GM21367 (cell line): Measurements from ENCODE around the gene ENKD1.
A peak's percentile ranks its signal among the peaks of the same experiment; 100 is the strongest.

ENCODE experiments used
- ATAC-seq: cut with Tn5 transposase; IDR thresholded peaks from one replicate; pipeline ENCODE4 v1.9.1; 2021; ENCODE audit not compliant: unreplicated experiment

ENKD1 gene

DNA sequence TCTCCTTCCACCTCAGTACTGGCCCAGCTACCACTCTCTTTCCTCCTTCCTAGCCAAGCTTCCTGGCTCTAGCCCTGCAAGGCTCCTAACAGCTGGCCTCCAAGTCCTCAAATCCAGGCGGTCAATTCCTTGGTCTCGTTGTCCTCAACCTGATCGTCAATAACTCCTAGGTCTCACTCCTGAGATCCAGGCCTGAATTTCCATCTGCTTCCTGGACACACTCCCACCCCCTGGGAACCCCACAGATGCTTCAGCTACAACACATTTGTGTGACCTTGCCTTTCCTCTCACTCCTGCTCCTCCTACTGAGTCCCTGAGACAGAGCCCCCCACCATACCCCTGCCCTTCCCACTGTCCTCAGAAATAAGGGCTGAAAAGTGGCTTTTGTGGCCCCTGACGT is 2.3 kb downstream of the ENKD1 start:
- ATAC-seq: no peak

DNA sequence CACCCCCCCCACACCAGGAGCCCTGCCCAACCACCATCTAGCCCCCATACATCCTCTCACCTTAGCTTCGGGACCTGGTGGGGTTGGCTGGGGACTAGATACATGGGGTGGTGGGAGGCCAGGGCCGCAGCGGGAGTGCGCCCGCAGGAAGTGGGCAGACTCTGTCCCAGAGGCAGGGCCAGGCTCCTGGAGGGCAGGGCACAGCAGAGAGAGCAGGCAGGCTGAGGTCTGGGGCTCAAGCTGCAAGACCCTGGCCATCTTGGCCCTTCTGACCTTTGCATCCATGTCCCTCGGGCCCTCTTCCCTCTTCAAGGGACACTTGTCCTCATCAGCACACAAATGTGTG is 2.7 kb downstream of the ENKD1 start:
- no peak for ATAC-seq

GRCh38 chr16:67663151-67663876 is 3.2 kb downstream of the ENKD1 start:
- no peak for ATAC-seq

DNA sequence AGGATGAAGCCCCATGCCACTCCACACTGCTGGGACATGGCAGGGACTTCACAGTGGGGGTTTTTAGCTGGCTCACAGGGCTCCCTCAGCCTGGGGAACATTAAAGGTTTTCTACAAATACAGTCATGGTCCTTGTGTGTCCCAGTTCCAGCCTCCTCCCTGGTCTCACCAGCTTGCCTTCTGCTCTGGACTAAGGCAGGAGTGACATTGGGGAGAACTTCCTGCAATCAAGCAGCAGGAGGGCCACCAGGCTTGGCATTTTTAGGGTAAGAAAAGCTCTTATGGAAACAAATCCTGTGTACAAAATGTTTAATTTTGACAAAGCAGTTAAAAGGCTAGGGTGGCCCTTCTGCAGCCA is 3.9 kb downstream of the ENKD1 start:
- no peak for ATAC-seq

GRCh38 chr16:67661886-67662652 is 4.5 kb downstream of the ENKD1 start:
- no peak for ATAC-seq

DNA sequence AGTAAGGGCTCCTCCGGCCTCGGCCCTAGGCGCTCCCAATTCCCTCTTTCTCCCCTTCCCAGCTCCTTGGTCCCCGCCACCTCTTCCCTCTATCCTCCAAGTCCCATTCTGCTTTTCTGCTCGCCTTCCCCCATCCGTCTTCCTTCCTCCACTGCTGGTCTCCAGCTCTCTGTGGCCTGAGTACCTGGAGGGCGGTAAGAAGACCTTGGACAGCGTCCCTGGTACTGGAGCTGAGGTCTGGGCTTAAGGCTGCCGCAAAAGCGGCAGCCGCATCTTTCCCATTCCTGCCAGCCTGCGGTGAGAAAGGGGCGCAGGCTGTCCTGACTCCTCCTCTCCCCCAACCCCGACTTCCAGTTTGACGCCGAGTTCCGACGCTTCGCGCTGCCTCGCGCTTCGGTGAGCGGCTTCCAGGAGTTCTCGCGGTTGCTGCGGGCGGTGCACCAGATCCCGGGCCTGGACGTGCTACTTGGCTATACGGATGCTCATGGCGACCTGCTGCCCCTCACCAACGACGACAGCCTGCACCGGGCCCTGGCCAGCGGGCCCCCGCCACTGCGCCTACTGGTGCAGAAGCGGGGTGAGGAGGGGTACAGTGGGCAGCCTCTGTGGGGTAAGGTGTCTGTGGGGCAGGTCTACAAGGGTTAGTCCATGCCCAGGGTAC is 5.3 kb downstream of the ENKD1 start:
- ATAC-seq: no peak

DNA sequence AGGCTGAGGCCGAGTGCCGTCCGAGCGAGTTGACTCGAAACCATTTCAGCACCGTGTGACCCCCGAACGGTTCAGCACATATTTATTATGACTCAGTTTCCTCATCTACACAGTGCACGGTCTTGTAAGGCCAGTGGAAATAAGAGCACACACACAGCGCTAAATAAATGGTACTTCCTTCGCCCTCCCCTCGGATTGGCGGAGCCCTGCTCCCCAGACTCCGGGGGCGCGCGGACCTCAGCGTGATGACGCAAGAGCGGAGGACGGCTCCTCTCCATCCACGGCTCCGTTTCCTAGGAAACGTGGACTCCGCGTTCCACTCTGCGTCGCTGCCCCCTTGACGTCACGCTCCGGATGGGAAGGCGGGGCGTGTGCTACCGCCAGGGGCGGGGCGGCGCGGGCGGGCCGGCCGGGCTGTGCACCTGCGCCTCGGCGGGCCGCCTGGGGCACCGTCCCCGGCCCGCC is 6.0 kb downstream of the ENKD1 start, which contains the start of gene PARD6A:
TSS of gene PARD6A (plus strand) at position 397 of the 465 bp plus-strand sequence. CDS start 79 bp downstream, outside the sequence.
- peak; percentile 70 for ATAC-seq

DNA sequence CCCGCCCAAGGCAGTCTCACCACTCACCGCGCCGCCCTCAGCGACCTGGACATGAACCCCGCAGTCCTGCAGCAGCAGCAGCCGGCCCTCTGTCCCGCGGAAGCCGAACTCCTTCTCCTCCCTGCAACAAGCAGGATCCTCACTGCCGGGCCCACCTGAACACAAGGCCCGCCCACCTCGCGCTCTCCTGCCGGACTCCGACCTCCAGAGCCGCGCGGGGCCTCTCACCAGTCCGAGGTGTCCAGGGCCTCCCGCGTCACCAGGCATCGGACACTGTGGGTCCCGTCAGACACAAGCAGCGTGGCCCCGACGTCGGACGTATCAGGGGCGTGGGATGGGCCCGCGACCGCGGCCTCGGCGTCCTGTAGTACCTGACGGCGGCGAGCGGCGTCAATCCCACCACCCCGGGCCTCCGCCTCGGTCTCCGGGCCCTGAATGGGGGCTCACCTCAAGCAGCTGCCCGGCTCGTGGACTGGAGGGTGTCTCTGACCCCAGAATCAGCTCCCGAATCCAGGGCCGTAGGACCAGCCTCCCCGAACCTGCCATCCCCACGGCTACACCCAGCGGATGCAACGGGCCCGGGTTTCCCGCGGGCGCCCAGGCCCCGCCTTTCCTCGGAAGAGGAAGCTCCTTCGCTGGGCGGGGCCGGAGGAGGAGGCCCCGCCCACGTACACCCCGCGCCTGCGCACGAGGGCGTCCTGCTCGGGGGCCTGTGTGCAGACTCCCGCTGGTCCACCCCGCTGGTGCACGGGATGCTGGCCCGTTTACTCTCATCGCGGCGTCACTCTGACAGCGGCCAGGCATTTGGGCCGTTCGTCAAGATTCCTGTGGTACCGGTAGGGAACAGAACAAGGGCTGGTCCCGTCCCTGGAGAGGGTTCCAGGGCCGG is 6.6 kb downstream of the ENKD1 start, which contains the start of gene ACD:
TSS of gene ACD (minus strand) at position 586 of the 889 bp plus-strand sequence. CDS start at position 546, 40 bp downstream.
- peak; percentile 41 for ATAC-seq

DNA sequence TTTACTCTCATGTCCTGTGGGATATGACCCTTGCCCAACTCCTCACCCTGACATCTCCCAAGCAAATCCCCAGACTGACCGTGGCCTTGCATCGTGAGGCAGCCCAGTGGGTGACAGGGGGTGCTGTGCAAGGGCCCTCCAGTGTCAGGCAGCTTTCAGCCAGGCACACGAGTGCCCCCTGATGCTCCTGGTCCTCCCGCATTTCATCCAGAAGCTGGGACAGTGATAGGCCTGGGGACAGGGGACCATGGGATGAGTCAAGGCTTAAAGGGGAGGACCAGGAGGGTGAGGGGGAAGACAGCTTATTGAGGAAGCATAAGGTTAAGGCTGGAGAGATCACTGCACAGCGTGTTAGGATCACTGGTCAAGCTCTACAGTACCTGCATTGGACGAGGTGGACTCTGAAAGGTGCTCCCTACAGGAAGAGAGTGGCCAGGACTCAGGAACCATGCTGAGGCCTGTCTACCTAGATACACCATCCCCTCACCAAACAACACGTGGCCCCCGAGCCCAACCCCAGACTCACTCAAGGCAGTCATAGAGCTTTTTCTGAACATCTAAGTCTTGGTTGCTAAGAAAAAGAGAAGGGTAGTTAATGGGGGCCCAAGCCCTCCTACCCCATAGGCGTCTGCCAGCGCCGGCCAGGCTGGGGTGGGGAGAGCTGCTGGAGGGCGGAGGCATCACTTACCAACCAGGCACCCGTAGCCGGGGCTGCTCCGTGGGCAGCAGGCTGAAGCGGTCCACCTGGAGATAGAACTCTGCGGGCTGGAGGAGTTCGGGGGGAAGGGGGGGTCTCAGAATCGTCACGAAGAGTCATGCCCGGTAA is 7.5 kb downstream of the ENKD1 start:
- ATAC-seq: no peak

GRCh38 chr16:67657751-67658518 is 8.6 kb downstream of the ENKD1 start:
- no peak for ATAC-seq

- ATAC-seq: no peak
Observed at GRCh38 chr16:67657017-67657608, 9.4 kb downstream of the ENKD1 start.

GRCh38 chr16:67656344-67657016 is 10.1 kb downstream of the ENKD1 start:
- no peak for ATAC-seq

DNA sequence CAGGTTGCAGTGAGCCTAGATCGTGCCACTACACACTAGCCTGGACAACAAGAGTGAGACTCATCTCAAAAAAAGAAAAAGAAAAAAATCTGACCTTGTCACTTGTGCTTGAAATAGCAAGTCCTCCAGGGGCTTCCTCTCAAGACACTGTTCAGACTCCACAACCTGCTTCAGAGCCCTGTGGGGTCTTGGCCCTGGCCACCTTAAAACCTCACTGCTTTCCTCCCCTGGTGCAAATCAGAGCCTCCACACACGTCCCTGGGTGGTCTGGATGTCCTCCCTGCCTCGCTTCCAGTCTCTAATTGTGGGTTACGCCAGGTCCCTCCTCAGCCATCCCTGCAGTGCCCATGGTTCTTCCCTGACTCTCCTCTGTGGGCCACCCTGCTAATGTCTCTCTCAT is 11.2 kb downstream of the ENKD1 start:
- ATAC-seq: no peak

DNA sequence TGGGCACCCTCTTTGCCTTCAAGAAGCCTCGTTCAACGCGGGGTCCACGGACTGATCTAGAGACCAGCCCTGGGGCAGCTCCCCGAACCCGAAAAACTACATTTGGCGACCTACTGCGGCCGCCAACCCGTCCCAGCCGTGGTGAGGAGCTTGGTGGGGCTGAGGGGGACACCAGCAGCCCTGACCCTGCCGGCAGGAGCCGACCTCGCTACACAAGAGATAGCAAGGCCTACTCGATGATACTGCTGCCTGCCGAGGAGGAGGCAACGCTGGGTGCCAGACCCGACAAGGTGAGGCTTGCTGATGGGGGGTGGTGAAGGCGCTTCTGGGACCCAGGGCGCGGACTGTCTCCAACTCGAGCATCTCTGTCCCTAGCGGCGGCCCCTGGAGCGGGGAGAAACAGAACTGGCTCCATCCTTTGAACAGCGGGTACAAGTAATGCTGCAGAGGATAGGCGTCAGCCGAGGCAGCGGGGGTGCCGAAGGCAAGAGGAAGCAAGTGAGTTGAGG is 12.1 kb downstream of the ENKD1 start:
- ATAC-seq: no peak

DNA sequence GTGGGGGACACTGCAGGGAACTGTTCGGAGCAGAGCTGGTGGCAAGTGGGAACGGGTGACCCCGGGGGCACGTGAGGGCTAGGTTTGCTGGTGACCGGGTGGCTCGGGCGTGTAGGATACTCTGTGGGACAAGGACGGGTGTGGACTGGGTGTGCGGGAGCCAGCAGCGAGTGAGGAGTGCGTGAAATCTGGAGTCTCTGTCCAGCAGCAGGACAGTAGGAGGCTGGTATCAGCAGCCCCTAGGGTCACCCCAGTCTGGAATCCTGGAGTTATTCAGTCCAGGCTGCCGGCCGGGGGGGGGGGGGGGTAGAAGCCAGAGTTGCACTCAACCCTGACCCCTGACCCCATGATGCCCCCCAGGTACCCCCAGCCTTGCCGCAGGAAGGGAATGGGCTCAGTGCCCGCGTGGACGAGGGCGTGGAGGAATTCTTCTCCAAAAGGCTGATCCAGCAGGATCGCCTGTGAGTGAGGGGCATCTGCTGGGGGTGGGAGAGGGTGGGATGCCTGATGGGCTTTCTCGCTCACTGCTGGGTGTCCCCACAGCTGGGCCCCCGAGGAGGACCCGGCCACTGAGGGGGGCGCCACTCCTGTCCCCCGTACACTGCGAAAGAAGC is 12.7 kb downstream of the ENKD1 start:
- ATAC-seq: no peak

DNA sequence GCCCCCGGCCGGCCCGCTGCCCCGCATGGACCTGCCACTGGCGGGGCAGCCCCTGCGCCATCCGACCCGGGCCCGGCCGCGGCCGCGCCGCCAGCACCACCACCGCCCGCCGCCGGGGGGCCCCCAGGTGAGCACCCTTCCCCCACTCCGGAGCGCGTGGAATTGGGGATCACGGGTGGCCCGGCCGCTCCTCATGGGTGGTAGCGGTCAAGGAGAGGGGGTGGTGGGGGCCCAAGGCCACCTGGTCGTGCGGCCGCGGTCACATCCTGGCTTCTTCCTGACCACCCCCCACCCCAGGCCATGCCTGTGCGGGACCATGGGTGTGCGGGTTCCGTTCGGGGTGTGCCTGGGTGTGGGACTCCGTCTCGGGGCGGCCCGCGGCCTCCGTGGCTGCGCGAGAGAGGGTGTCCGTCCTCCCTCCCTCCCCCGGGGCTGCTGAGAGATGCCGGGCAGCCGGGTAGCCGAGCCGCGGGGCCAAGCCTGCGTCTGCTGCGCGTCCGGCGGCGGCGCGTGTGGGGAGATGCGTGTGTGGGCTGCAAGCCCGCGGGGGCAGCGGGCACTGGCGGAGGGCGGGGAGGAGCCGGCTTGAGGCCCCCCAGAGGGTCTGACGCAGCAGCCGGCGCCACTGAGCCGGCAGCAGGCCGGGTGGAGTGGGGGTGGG is 13.3 kb downstream of the ENKD1 start:
- no peak for ATAC-seq

GRCh38 chr16:67652578-67653127 is 13.9 kb downstream of the ENKD1 start:
- no peak for ATAC-seq
